Panc1 (cell line): ENCODE measurements around the gene CCDC182. TPM values are rescaled to one million over a fixed set of nuclear protein-coding genes. Genes with fewer than 3 reads are reported as not detected.

Experiments used
- ATAC-seq: fragments of 200-7000 bp; cut with Tn5 transposase; 2 replicates; pipeline ENCODE4 v1.9.1; 2020; ENCODE audit warnings: mild to moderate bottlenecking, moderate library complexity
- BruUV-seq: library from RNA; stranded (reverse); fragments of 400-500 nt; replicated peaks from 2 replicates; lab custom pipeline; 2021; lab: Mats Ljungman, UMichigan
- CTCF ChIA-PET: fragments of 300-600 bp; sonication (Branson Sonifier 250); formaldehyde crosslinking; loops from one replicate; lab custom pipeline; 2022; ENCODE audit warnings: antibody characterized with exemption; lab: Charles Lee
- POLR2A ChIA-PET: fragments of 300-600 bp; sonication (Branson Sonifier 250); formaldehyde crosslinking; loops from one replicate; lab custom pipeline; 2022; ENCODE audit warnings: antibody characterized with exemption; lab: Charles Lee
- DNase-seq: peaks from one replicate; pipeline ENCODE4 v3.0.0-alpha.2; 2010; ENCODE audit warnings: low read depth, low spot score
- H3K27ac ChIP-seq: 2 replicates; pipeline ENCODE4 v1.5.1; 2011; ENCODE audit warnings: mild to moderate bottlenecking, low read length, inconsistent platforms
- H3K27me3 ChIP-seq: fragments of 200-500 bp; sonication (Bioruptor generic); 2 replicates; pipeline ENCODE4 v1.6.0; 2014; ENCODE audit warnings: low read length, inconsistent platforms; ENCODE audit not compliant: control insufficient read depth, insufficient read depth
- H3K36me3 ChIP-seq: fragments of 200-500 bp; sonication (Bioruptor generic); 2 replicates; pipeline ENCODE4 v1.5.1; 2014; ENCODE audit warnings: inconsistent platforms, mild to moderate bottlenecking, low read length, moderate library complexity; ENCODE audit not compliant: control insufficient read depth, insufficient read depth
- H3K4me1 ChIP-seq: 2 replicates; pipeline ENCODE4 v1.5.1; 2011; ENCODE audit warnings: inconsistent platforms, mild to moderate bottlenecking, low read length, moderate library complexity; ENCODE audit not compliant: control insufficient read depth, insufficient read depth
- H3K4me3 ChIP-seq, 2 experiments: 2 replicates each; pipeline ENCODE4 v1.5.1; 2011 to 2012; ENCODE audit warnings: low read depth in 2 of 2, low read length in 2 of 2, mild to moderate bottlenecking in 2 of 2, inconsistent platforms in 1 of 2, moderate library complexity in 1 of 2
- H3K9me3 ChIP-seq: fragments of 200-500 bp; sonication (Bioruptor generic); 2 replicates; pipeline ENCODE4 v1.5.1; 2014; ENCODE audit warnings: low read depth, mild to moderate bottlenecking, inconsistent platforms, low read length, moderate library complexity; ENCODE audit not compliant: control insufficient read depth, insufficient read depth
- CTCF ChIP-seq: fragments of 450-650 bp; IDR thresholded peaks from 2 replicates; pipeline ENCODE4 v1.5.1; 2017; ENCODE audit warnings: mild to moderate bottlenecking
- POLR2AphosphoS5 ChIP-seq: IDR thresholded peaks from 2 replicates; pipeline ENCODE4 v1.6.1; 2012; ENCODE audit warnings: mild to moderate bottlenecking, low read depth, low read length, moderate library complexity
- SIN3A ChIP-seq: IDR thresholded peaks from 2 replicates; pipeline ENCODE4 v1.6.1; 2012; ENCODE audit warnings: low read depth, mild to moderate bottlenecking, low read length, moderate library complexity, borderline replicate concordance; ENCODE audit not compliant: insufficient read depth
- TCF7L2 ChIP-seq: IDR thresholded peaks from 2 replicates; pipeline ENCODE4 v1.6.1; 2011; ENCODE audit warnings: mild to moderate bottlenecking, low read depth, low read length, inconsistent platforms
- in situ Hi-C: cut with HindIII; loops from 2 replicates; pipeline ENCODE4 v1.10.0; 2016; ENCODE audit warnings: low sequenced_read_pairs, low pct_unique_long_range_greater_than_20kb
- intact Hi-C: fragments of 100-400 bp; cut with micrococcal nuclease; formaldehyde crosslinking; loops from one replicate; pipeline ENCODE4 v1.10.0; 2022; ENCODE audit not compliant: unreplicated experiment
- total RNA-seq: library from RNA; stranded (reverse); gene quantifications from one replicate; pipeline ENCODE4 v1.2.1, GENCODE V29; 2021; ENCODE audit not compliant: unreplicated experiment
- TF ChIP-seq, protein P1 (sequence below), 2 experiments: IDR thresholded peaks; 2 replicates each; pipeline ENCODE4 v1.6.1; 2011 to 2012; ENCODE audit warnings: low read depth in 2 of 2, control low read depth in 1 of 2, low read length in 1 of 2, mild to moderate bottlenecking in 1 of 2, moderate library complexity in 1 of 2; ENCODE audit not compliant: insufficient read depth in 1 of 2

The CCDC182 gene
- total RNA-seq, 1 experiment from 2014 or later: not detected

DNA sequence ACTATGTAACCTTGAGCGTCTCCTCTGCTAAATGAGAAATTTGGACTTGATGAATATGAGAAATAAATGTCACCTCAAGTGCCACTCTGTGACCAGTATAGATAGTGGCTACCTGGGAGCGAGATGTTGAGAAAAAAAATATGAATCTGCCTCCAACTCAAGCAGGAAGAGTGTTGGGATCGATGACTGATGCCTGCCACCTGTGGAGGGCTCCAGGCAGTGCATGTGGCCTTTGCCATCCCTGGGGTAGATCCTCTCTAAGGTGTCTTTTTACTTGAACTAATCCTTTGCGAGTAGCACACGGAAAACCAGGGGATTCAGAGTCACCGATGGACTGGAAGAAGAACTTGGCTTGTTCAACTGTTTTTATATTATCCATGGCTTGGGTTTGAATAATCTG, 9.4 kb downstream of the CCDC182 start:
- Histone ChIP-seq H3K36me3 (no peaks in the 10 kb centered on the region), H3K4me1 (no peaks in the 10 kb centered on the region), H3K9me3 (no peaks in the 10 kb centered on the region), H3K27me3 (peaks cover 23% of the 10 kb centered on the region; the same call in 1 of the 2 replicates), H3K4me3 (no peak overlapping the region), H3K27ac (no peak overlapping the region)
- in situ Hi-C loops (no loop called here), intact Hi-C loops (no loop called here)
- POLR2A ChIA-PET: no interaction called here
- BruUV-seq: no TSS peak
- CTCF ChIA-PET: no interaction called here
- ATAC-seq (peak; percentile 72; the same call in 1 of the 2 replicates), DNase-seq (no peak)
- TF ChIP-seq, protein P1, sequence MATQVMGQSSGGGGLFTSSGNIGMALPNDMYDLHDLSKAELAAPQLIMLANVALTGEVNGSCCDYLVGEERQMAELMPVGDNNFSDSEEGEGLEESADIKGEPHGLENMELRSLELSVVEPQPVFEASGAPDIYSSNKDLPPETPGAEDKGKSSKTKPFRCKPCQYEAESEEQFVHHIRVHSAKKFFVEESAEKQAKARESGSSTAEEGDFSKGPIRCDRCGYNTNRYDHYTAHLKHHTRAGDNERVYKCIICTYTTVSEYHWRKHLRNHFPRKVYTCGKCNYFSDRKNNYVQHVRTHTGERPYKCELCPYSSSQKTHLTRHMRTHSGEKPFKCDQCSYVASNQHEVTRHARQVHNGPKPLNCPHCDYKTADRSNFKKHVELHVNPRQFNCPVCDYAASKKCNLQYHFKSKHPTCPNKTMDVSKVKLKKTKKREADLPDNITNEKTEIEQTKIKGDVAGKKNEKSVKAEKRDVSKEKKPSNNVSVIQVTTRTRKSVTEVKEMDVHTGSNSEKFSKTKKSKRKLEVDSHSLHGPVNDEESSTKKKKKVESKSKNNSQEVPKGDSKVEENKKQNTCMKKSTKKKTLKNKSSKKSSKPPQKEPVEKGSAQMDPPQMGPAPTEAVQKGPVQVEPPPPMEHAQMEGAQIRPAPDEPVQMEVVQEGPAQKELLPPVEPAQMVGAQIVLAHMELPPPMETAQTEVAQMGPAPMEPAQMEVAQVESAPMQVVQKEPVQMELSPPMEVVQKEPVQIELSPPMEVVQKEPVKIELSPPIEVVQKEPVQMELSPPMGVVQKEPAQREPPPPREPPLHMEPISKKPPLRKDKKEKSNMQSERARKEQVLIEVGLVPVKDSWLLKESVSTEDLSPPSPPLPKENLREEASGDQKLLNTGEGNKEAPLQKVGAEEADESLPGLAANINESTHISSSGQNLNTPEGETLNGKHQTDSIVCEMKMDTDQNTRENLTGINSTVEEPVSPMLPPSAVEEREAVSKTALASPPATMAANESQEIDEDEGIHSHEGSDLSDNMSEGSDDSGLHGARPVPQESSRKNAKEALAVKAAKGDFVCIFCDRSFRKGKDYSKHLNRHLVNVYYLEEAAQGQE (IDR thresholded peaks at IDR 0.05; ENCODE audit: insufficient read depth in 1 of 2, low read depth in 2 of 2, low read length in 1 of 2): no peak
- peak; percentile 54 for TF ChIP-seq CTCF
- no peak for TF ChIP-seq POLR2AphosphoS5
- TF ChIP-seq TCF7L2: no peak
- no peak for TF ChIP-seq SIN3A

DNA sequence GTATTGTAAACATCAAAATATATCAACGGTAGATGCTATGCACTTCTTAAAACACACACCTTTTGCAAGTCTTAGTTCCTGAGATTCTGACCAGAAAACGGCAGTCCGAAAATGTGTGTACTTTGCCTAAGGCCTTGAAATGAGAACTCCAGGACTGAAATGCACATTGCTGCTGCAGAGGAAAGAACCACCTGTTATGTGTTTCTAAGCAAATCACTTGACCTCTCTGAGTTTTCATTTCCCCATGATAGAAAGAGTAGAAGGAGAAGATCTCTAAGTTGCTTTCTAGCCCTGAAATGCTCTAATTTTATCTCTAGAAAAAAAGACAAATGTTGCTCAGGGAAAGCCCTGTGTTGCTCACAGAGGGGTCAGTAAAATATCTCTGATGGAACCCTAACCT, 9.9 kb downstream of the CCDC182 start:
- Histone ChIP-seq H3K4me3 (no peak overlapping the region), H3K27me3 (peaks cover 23% of the 10 kb centered on the region; the same call in 1 of the 2 replicates), H3K4me1 (no peaks in the 10 kb centered on the region), H3K36me3 (no peaks in the 10 kb centered on the region), H3K9me3 (no peaks in the 10 kb centered on the region), H3K27ac (no peak overlapping the region)
- DNase-seq: no peak
- CTCF ChIA-PET: interaction anchor here (0.6 kb wide), 1 partner anchor 109 kb away, joined by 3 read pairs; no protein-coding TSS in a partner anchor
- TF ChIP-seq TCF7L2: no peak
- TF ChIP-seq, protein P1 (IDR thresholded peaks at IDR 0.05; ENCODE audit: insufficient read depth in 1 of 2, low read depth in 2 of 2, low read length in 1 of 2): no peak
- in situ Hi-C loops: no loop called here
- intact Hi-C loops: no loop called here
- no peak for ATAC-seq
- POLR2A ChIA-PET: no interaction called here
- no TSS peak for BruUV-seq
